Mammary epithelial cell (primary cell): ENCODE data around the gene CRKL.

Source experiments
- CTCF ChIP-seq, 2 donors: IDR thresholded peaks in 1 of 2; conservative IDR thresholded peaks in 1 of 2; 2 replicates each; pipeline ENCODE4 v1.5.1; 2011 to 2012; ENCODE audit warnings: inconsistent platforms in 2 of 2, low read length in 2 of 2, mild to moderate bottlenecking in 2 of 2, control low read depth in 1 of 2, low read depth in 1 of 2; ENCODE audit not compliant: insufficient read depth in 1 of 2; ENCODE audit errors: extremely low read depth in 1 of 2
- EZH2 ChIP-seq: IDR thresholded peaks from 2 replicates; pipeline ENCODE4 v1.6.1; 2012; ENCODE audit warnings: low read length, inconsistent platforms, borderline replicate concordance

- TF ChIP-seq CTCF (conservative IDR thresholded peaks at IDR 0.05 in 1 of 2, IDR thresholded peaks at IDR 0.05 in 1 of 2; ENCODE audit: extremely low read depth in 1 of 2, insufficient read depth in 1 of 2, low read depth in 1 of 2, low read length in 2 of 2) (no peak), EZH2 (no peak)
Measured at GRCh38 chr22:20931126-20931654, 14.0 kb downstream of the CRKL start.
